ENCODE data around the gene PMEL.
A peak's percentile ranks its signal among the peaks of the same experiment; 100 is the strongest.
"Not testable (repeated sequence)": the region's sequence is repeated elsewhere in the genome, so short reads cannot be mapped to it uniquely, and the experiment has no call there.

The PMEL gene

DNA sequence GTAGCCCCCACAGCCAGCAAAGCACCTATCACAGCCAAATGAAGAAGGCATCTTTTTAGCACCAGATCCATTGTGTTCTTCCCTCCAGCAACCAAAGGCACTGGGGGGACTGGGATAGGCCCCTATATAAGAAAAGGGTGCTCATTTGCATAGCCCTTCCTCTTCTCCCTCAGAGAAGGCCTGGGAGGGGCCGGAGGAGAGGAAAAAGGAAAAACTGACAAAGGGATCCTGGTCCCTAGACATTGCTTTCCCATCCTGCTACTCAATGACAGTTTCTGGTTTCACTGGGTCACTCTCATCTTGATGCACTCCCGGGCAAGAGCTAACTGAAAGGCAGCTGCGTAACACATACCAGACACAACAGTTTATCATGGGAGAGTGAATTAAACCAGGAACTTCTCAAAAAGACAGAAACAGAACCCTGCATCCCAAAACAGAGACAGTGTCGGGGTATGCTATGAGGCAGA, at the start of gene PMEL:
TSS of gene PMEL (minus strand) at position 102 of the 467 bp plus-strand sequence. CDS start at position 71, 31 bp downstream.
- peak; percentile 9 for DNase-seq

DNA sequence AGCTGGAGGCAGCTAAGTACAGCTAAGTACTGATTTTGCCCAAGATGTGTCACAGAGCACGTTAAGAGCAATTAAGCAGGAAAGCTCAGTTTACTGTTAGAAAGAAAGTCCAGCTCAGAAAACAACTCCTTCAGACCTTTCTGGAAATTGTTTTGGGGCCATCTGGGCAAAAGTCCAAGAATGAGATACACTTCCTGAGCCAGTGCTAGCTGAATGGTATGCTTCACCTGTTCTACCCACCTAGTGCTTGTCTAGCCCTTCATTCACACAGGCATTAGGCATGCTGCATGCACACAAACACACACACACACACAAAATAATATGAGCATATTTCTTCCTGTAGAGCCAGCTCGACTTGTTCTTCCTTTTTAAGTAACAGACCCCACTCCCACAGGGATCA, 48.4 kb upstream of the PMEL start:
- peak; percentile 45 for DNase-seq

DNA sequence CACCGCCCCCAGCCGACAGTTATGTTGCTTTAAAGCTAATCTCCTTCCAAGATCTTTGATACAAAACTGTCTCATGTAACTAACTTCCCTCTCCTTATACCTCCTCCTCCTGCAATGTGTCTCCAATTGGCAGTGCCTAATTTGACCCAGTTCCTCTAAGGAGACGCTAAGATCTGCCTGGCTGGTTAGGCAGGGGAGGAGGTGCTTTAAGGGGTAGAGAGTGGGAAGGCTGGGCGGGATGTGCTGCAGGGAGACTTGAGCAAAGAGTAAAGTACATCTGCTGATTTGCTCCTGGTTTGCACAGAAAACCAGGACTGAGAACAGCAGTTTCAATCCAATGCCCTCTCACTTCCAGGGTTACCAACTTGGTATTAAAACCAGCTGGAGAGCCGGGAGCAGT, 47.6 kb upstream of the PMEL start:
- no peak for DNase-seq

DNA sequence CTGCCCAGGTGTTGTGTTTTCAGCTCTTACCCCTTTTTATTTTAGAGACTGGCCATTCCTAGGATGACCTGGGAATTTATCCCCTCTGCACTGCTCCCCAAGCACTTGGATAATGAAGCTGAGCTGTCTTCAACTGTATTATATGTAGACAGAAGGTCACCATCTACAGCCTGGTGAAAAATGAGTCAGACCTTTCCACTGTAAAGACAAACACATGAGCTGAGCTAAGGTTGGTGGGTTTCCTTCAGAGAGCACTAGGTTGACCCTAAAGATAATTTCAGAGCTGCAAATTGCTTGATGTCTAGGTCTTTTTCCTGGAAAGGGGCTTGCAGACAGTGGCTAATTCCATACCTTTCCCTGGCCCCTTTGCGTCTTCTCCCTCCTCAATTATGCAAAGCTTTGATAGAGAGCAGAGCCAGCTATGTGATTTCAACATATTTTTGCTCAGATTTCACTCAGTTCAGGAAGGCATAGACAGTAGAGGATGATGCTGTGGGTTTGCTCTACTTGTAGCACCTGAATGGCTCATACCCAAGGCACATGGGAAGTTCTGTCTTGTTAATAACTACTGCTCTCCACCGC, 45.8 kb upstream of the PMEL start:
- DNase-seq, result no peak

GRCh38 chr12:56010111-56010570, 44.3 kb upstream of the PMEL start:
- DNase-seq, result no peak

DNA sequence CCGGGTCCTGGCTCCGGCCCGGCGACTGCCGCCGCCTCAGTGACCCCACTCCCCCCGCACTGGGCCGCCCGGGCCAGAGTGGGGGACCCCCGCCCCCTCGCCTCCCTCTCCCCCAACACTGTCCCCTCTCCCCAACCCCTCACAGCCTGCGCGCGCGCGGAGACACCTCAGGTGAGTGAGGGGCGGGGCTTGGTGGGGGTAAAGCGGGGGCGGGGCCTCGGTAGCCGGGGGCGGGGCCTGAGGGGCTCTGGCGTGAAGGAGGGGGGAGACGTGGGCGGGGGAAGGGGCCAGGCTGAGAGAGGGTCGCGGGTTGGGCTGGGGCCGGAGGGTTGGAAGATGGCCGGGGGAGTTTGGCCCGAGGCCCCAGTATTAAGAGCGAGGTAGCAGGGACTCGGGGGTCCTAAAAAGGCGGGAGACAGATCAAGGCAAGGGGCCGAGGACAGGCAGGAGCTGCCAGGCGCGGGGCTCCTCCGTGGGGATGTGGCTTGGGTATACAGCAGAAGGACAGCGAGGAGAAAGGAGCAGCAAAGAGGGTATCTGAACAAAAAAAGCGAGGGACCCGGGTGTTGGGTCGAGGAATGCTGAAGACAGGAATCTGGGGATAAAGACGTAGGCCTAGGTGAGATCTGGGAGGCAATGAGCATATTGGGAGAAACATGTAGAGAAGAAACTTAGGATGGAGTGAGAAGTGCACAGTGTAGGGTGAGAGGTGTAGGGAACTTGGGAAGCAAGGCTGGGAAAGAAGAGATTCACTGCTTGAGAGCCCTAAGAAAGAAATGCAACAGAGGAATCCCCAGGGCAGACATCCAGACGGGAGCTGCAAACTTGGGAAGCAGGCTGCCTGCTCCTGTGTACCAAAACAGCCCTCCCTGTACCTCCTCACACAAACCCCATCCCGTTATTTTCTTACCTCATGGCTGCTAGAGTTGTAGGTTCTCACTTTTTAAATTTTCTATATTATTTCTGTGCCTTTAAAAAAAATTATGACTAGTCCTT, 42.0 kb upstream of the PMEL start:
- DNase-seq, result peak; percentile 13

GRCh38 chr12:56004211-56004610, 38.4 kb upstream of the PMEL start:
- no peak for DNase-seq

- not testable (repeated sequence) for DNase-seq
Observed at GRCh38 chr12:56003376-56003775, 37.5 kb upstream of the PMEL start.

- DNase-seq, result no peak
Observed at GRCh38 chr12:56001487-56002100, 35.8 kb upstream of the PMEL start.

GRCh38 chr12:55999999-56000540, 34.2 kb upstream of the PMEL start:
- not testable (repeated sequence) for DNase-seq

GRCh38 chr12:55999522-55999921, 33.7 kb upstream of the PMEL start:
- DNase-seq, result not testable (repeated sequence)

GRCh38 chr12:55997535-55997859, 31.7 kb upstream of the PMEL start:
- DNase-seq, result no peak

DNA sequence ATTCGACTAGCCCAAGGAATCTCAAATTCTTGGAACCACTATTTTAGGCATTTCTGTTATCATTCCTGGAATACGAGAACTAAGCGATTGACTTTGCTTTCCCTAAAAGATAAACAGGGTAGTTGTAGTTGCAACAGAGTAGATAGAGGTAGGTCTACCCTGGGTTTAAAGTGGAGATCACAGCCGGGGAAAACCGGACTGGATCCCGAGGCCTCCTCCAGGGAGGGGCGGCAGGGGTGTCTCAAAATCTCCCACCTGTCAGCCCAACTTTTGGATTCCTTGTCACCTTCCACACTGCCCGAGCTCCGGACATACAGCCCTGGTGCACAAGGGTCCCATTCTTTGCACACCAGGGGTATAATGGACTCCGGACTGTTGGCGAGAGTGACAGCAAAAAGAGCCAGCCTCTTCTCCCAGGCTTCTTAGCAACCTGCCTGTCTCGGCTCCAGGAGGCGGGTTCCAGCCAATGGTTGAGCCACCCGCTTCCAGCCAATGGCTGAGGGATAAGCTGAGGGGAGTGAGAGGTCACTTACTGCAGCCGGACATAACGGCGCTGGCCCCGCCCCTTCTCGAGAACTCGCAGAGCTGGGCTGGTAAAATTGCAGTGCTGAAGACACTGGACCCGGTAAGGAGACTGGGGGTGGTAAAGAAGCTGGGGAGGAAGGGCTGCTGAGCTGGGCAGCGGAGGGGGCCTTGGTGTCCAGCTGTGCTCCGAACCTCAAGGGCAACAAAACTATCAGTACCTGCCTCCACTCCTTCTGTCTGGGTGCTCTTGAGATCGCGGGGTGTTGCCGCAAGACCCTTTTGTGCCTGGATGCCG, 31.1 kb upstream of the PMEL start, which contains the start of gene SUOX:
TSS of gene SUOX (plus strand) at position 562 of the 820 bp plus-strand sequence. CDS start 4,946 bp downstream, outside the sequence.
- peak; percentile 82 for DNase-seq

- peak; percentile 68 for DNase-seq
Observed at GRCh38 chr12:55996201-55996714, 30.4 kb upstream of the PMEL start.

DNA sequence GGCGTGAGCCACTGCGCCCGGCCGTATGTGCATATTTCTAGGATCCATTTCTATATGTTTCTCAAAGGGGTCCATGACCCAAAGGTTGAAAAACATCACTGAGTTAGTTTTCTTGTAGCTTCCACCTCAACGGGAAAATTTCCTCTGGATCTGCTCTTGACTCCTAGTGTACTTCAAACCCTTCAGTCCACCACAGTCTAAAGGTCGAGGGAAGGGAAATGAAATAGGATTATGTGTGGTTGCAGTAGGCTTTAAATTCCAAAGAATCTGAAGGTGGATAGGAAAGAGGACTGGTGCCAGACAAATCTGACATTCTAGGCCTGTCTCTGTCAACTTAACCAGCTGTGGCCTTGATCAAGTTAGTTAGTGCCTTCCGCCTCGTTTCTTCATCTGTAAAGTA, 29.5 kb upstream of the PMEL start:
- no peak for DNase-seq

DNA sequence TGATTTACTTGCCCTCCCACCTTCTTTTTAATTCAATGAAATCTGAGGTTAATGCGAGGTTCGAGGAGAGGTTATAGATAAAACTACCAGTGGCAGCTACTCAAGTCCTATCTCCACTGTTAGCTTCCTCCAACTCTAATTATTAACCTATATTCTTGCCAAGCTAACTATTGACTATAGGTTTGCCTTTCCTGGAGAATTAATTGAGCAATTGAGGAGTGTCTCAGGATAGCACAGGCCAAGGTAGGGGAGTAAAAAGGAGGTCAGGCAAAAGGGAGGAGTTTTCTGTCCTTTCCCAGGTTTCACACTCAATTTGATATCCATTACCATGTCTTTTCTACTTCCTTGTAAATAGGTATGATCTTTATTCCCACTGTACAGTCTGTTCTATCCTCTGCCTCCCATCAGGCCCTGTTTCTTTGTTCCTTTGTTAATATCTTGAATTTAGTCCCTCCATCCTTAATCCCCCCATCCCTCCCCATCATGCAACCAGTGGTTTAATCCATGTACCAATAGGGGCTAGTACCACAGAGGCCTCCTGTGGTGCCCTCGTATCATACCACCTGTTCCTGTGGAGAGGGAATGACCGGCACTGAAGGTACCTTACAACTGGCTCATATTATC, 27.5 kb upstream of the PMEL start:
- no peak for DNase-seq

- no peak for DNase-seq
Observed at GRCh38 chr12:55991110-55991509, 25.3 kb upstream of the PMEL start.

- DNase-seq, result not testable (repeated sequence)
Observed at GRCh38 chr12:55985976-55986375, 20.1 kb upstream of the PMEL start.

DNA sequence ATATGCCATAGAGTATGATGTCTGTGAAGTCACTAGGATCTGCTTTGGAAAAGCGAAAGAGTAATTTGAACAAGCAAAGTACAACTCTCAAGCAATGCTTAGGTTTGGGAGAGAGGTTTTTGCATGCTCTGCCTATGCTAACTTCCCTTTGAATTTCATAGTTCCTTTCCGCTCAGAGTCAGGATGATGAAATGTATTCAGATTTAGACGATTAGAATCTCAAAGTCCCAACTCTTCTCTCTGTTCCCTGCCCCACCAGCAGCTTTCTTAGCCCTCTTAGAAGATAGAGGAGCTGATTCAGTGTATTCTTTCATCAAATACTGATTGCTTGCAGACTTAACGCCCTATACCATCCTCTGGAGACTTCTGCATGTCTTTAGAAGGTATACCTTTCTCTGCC, 19.5 kb upstream of the PMEL start:
- DNase-seq, result no peak

DNA sequence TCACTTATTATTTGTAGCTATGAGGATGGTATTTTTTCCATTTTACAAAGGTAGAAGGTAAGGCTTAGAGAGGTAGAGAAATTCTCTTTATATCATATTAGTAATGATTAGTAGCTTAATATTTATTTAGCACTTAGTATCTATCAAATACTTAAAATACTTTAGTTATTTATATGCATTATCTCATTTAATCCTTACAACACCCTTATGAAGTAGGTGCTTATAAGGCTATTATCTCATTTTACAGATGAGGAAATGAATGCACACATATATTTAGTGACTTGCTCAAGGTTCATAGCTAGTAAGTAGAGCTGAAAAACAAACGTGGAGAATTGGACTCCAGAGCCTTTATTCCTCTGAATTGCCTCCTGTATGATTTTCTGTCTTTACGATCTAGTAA, 19.0 kb upstream of the PMEL start:
- DNase-seq, result no peak

DNA sequence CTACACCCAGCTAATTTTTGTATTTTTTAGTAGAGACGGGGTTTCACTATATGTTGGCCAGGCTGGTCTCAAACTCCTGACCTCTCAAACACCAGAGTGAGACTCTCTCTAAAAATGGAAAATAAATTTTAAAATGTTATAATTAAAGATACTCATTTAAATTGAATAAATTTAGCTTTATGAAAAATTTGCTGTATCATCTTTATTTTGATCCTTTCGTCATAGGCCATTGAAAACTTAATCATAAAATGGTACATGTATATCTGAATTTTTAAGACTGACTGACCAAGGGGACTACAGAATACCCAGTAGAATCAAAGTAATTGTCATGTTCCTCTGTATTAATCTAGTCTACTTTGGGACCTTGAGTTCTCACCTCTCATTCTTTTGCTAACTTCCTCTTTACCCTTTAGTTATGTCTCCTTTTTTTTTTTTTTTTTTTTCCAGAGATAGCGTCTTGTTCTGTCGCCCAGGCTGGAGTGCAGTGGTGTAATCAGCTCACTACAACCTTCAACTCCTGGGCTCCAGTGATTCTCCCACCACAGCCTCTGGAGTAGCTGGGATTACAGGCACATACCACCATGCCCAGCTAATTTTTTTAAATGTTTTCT, 17.5 kb upstream of the PMEL start:
- DNase-seq, result no peak

All from NCI-H2107 (cell line).